HL-60/S4 treated with retinoic acid at 250 ng/mL for 4 days and 3 days (cell line): ENCODE results near the gene SLC8A2.

Experiments
- in situ Hi-C: fragments of 300-500 bp; cut with MboI; formaldehyde crosslinking; loops from 2 replicates; pipeline ENCODE4 v1.7.0; 2022; ENCODE audit warnings: low sequenced_read_pairs

The SLC8A2 gene

GRCh38 chr19:47505506-47505905 lies 33.8 kb upstream of the SLC8A2 start:
- in situ Hi-C loops, result no loop called here

GRCh38 chr19:47503826-47504150 lies 32.1 kb upstream of the SLC8A2 start:
- in situ Hi-C loops, result no loop called here

GRCh38 chr19:47503130-47503825 lies 31.6 kb upstream of the SLC8A2 start:
- in situ Hi-C loops, result no loop called here

GRCh38 chr19:47499863-47500830 lies 28.5 kb upstream of the SLC8A2 start:
- in situ Hi-C loops, result no loop called here

GRCh38 chr19:47499371-47499770 lies 27.7 kb upstream of the SLC8A2 start:
- in situ Hi-C loops, result no loop called here

GRCh38 chr19:47498561-47498960 lies 26.9 kb upstream of the SLC8A2 start:
- in situ Hi-C loops, result no loop called here

- in situ Hi-C loops, result no loop called here
These were observed 26.3 kb upstream of the SLC8A2 start for GRCh38 chr19:47497821-47498520.

- in situ Hi-C loops, result no loop called here
These were observed 25.5 kb upstream of the SLC8A2 start for GRCh38 chr19:47497050-47497766.

GRCh38 chr19:47495478-47496372 lies 24.0 kb upstream of the SLC8A2 start:
- in situ Hi-C loops, result no loop called here

- in situ Hi-C loops, result no loop called here
These were observed 23.0 kb upstream of the SLC8A2 start for GRCh38 chr19:47494729-47495128.

- in situ Hi-C loops, result no loop called here
These were observed 22.5 kb upstream of the SLC8A2 start for GRCh38 chr19:47494211-47494547.

- in situ Hi-C loops, result no loop called here
These were observed 21.9 kb upstream of the SLC8A2 start for GRCh38 chr19:47493378-47494210.

- in situ Hi-C loops, result no loop called here
These were observed 21.1 kb upstream of the SLC8A2 start for GRCh38 chr19:47492571-47493377.

GRCh38 chr19:47492137-47492533 lies 20.4 kb upstream of the SLC8A2 start:
- in situ Hi-C loops, result no loop called here

GRCh38 chr19:47491358-47492136 lies 19.9 kb upstream of the SLC8A2 start:
- in situ Hi-C loops, result no loop called here

- in situ Hi-C loops, result no loop called here
These were observed 19.2 kb upstream of the SLC8A2 start for GRCh38 chr19:47490847-47491246.

GRCh38 chr19:47490031-47490430 lies 18.3 kb upstream of the SLC8A2 start:
- in situ Hi-C loops, result no loop called here
